GM21786 (cell line): ENCODE results near the gene STOML3.

ENCODE experiments used
- ATAC-seq: cut with Tn5 transposase; IDR thresholded peaks from one replicate; pipeline ENCODE4 v1.9.1; 2021; ENCODE audit not compliant: unreplicated experiment

The STOML3 gene

GRCh38 chr13:38993381-38993780 lies 2.8 kb upstream of the STOML3 start:
- ATAC-seq, result no peak

GRCh38 chr13:38981096-38981495 lies 9.5 kb downstream of the STOML3 start:
- ATAC-seq, result no peak

GRCh38 chr13:38980750-38981078 lies 9.9 kb downstream of the STOML3 start:
- no peak for ATAC-seq

GRCh38 chr13:38979891-38980749 lies 10.5 kb downstream of the STOML3 start:
- no peak for ATAC-seq

GRCh38 chr13:38970380-38971051 lies 20.1 kb downstream of the STOML3 start:
- no peak for ATAC-seq

GRCh38 chr13:38969187-38969586 lies 21.4 kb downstream of the STOML3 start:
- ATAC-seq, result no peak

- no peak for ATAC-seq
Measured at GRCh38 chr13:38967446-38967845, 23.2 kb downstream of the STOML3 start.

- ATAC-seq, result no peak
Measured at GRCh38 chr13:38965281-38965680, 25.4 kb downstream of the STOML3 start.

GRCh38 chr13:38960175-38960574 lies 30.5 kb downstream of the STOML3 start:
- no peak for ATAC-seq

- ATAC-seq, result no peak
Measured at GRCh38 chr13:38957794-38958592, 32.6 kb downstream of the STOML3 start.

- ATAC-seq, result no peak
Measured at GRCh38 chr13:38954844-38955243, 35.8 kb downstream of the STOML3 start.

- no peak for ATAC-seq
Measured at GRCh38 chr13:38954291-38954690, 36.3 kb downstream of the STOML3 start.

- no peak for ATAC-seq
Measured at GRCh38 chr13:38952827-38953226, 37.8 kb downstream of the STOML3 start.

- no peak for ATAC-seq
Measured at GRCh38 chr13:38951525-38952313, 38.9 kb downstream of the STOML3 start.

- ATAC-seq, result no peak
Measured at GRCh38 chr13:38950987-38951386, 39.6 kb downstream of the STOML3 start.

GRCh38 chr13:38947054-38947453 lies 43.6 kb downstream of the STOML3 start:
- no peak for ATAC-seq

GRCh38 chr13:38944219-38944618 lies 46.4 kb downstream of the STOML3 start:
- no peak for ATAC-seq

GRCh38 chr13:38943231-38943630 lies 47.4 kb downstream of the STOML3 start:
- no peak for ATAC-seq

GRCh38 chr13:38941353-38941945 lies 49.2 kb downstream of the STOML3 start:
- no peak for ATAC-seq

GRCh38 chr13:38933786-38934185 lies 56.8 kb downstream of the STOML3 start:
- no peak for ATAC-seq

- ATAC-seq, result no peak
Measured at GRCh38 chr13:38922170-38922569, 68.5 kb downstream of the STOML3 start.
